ENCODE data around the gene PRKCE. TPM values are rescaled to one million over a fixed set of nuclear protein-coding genes. Genes with fewer than 3 reads are reported as not detected.

PRKCE gene
- total and polyA plus RNA-seq, 2 donors (not counting 3 experiments of a cell fraction or from before 2014, with no cell fraction given), result 27.9 to 33.9 TPM

GRCh38 chr2:45743531-45744396 is 92.3 kb downstream of the PRKCE start:
- Histone ChIP-seq H3K9me1 (replicated peaks; ENCODE audit: control insufficient read depth, extremely low read depth, insufficient read depth, low read length) (no peaks in the 10 kb centered on the region), H3K4me1 (ENCODE audit: control insufficient read depth, extremely low read depth, insufficient read depth, low read length) (peaks cover 6% of the 10 kb centered on the region), H3K4me3 (replicated peaks in 1 of 3; ENCODE audit: insufficient read depth in 1 of 3, low read depth in 1 of 3, low read length in 3 of 3) (no peak overlapping the region), H3K9ac (replicated peaks; ENCODE audit: extremely low read depth, insufficient read depth, low read length) (no peak overlapping the region), H3K36me3 (ENCODE audit: control insufficient read depth in 2 of 2, extremely low read depth in 1 of 2, insufficient read depth in 2 of 2, low read length in 2 of 2) (no peaks in the 10 kb centered on the region), H3K9me3 (replicated peaks; ENCODE audit: control insufficient read depth, insufficient read depth, low read length) (peaks cover 2% of the 10 kb centered on the region), H3K27me3 (ENCODE audit: control insufficient read depth in 2 of 2, insufficient read depth in 2 of 2, low read length in 2 of 2) (no peaks in the 10 kb centered on the region), H3K4me2 (ENCODE audit: insufficient read depth, low read length) (no peak overlapping the region), H4K20me1 (replicated peaks; ENCODE audit: control insufficient read depth, extremely low read depth, insufficient read depth, low read length) (no peaks in the 10 kb centered on the region), H3K27ac (ENCODE audit: insufficient read depth, low read depth, low read length) (peak overlapping the region; percentile 18), H3K79me2 (ENCODE audit: control insufficient read depth, insufficient read depth, low read length) (no peaks in the 10 kb centered on the region), H2AFZ (ENCODE audit: low read depth, low read length) (no peak overlapping the region)
- peak; percentile 12 for FAIRE-seq
- intact Hi-C loops (cut with micrococcal nuclease) (no loop called here), dilution Hi-C loops (cut with MboI; ENCODE audit: extremely low pct_ligation_motif_present, low sequenced_read_pairs) (no loop called here)
- TF ChIP-seq MYC (IDR thresholded peaks at IDR 0.05; ENCODE audit: low read depth, low read length) (no peak), POLR2AphosphoS5 (IDR thresholded peaks at IDR 0.05; ENCODE audit: insufficient read depth, low read depth, low read length) (no peak), FOS (IDR thresholded peaks at IDR 0.05; ENCODE audit: borderline replicate concordance, insufficient read depth, low read length) (peak; percentile 28), POLR2A (IDR thresholded peaks at IDR 0.05; ENCODE audit: low read depth, low read length) (no peak), MAX (IDR thresholded peaks at IDR 0.05; ENCODE audit: insufficient read depth, insufficient read length) (no peak), EZH2 (IDR thresholded peaks at IDR 0.05; ENCODE audit: borderline replicate concordance, low read depth, low read length, severe bottlenecking) (no peak), GATA2 (IDR thresholded peaks at IDR 0.05; ENCODE audit: insufficient read depth, insufficient read length, low read depth, low read length) (peak; percentile 55), CTCF (IDR thresholded peaks at IDR 0.05; ENCODE audit: extremely low read depth in 1 of 2, insufficient read depth in 1 of 2, low read depth in 1 of 2, low read length in 2 of 2) (no peak), JUN (IDR thresholded peaks at IDR 0.05; ENCODE audit: borderline replicate concordance, insufficient read depth, insufficient read length, low read depth) (peak; percentile 15)
- ChIA-PET POLR2A (interaction anchor here (0.6 kb wide), 1 partner anchor 278 kb away, joined by 3 read pairs; no protein-coding TSS in a partner anchor), CTCF (interaction anchor here (0.7 to 1.7 kb wide), 9 partner anchors 9 to 191 kb away, joined by 3 to 8 read pairs (median 4); no protein-coding TSS in a partner anchor)
- peak; percentile 50 for DNase-seq (ENCODE audit: low read depth, low spot score)
- BruUV-seq (replicated peaks), result no TSS peak
